T1000 (cell line): ENCODE measurements around the gene LCLAT1.

Source experiments
- DNase-seq: peaks from one replicate; lab custom pipeline; 2025; ENCODE audit warnings: mixed read lengths; lab: John Stamatoyannopoulos, UW

The LCLAT1 gene

DNA sequence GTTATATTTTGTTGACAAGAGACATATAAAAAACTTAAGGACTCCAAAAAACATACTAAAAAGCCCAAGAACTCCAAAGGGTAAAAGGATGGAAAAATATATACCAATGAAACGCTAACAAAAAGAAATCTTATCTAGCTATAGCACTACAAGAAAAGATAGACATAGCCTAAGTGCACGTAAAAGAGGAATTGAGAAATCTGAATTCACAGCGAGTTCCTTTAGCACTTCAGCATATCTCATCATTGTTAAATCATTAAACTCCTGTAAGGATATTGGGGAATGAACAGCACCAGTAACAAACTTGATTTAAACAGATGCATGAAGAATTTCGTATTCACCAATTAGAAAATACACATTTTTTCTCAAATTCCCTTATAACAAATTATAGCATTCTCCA is 226.1 kb downstream of the LCLAT1 start:
- no peak for DNase-seq

DNA sequence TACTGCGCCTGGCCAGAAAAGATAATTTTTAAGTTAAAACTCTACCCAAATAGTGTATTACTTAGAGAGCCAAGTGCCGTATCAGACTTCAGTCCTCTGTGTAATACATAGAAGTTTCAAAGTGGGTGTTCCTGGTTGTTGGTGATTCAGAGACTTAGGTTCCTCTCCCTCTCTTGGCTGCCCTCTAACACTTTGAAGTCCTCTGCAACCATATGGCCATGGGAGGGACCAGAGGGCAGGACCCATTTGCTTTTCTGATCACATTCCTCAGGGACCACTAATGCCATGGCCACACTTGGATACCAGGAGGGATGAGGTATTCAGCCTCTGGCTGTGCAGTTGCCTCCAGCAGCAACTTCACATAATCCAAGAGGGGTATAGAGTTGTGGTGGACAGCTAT is 228.7 kb downstream of the LCLAT1 start:
- DNase-seq: no peak

DNA sequence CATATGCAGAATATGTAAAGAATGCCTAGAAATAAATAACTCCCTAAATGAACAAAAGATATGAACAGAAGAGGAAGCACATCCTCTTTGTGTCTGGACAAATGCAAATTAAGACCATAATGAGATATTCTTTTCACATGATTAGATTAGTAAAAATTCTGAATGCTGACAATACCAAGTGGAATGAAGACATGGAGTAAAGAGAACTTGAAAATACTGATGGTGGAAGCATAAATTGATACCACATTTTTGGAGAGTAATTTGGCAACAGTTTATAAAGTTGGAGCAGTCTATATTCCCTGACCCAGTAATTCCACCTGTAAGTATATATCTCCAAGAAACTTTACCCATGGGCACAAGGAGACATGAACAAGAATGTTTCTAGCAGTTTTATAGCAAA is 230.2 kb downstream of the LCLAT1 start:
- no peak for DNase-seq

DNA sequence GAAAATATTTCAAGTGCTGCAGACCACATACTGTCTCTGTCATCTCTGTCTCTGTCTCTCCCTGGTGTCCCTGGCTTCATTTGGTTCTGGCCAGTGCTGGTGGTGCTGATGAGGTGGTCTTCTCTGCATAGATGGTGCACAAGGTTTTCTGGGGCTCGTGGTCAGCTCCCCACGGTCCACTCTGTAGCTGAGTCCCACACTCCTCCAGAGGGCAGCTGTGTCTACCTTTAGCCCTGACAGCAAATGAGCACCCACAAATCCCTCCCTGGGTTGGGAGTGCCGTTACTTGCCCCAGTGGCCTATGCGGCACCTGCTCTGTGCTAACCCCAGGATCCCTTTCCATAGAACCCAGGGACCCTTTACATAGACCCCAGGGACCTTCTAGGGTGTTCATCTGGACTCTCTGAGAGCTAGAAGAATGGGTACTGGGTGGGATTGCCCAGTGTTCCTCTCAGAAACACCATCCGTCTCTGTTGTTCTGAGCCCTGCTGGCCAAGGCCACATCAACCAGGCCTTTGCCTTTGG is 230.9 kb downstream of the LCLAT1 start:
- no peak for DNase-seq

DNA sequence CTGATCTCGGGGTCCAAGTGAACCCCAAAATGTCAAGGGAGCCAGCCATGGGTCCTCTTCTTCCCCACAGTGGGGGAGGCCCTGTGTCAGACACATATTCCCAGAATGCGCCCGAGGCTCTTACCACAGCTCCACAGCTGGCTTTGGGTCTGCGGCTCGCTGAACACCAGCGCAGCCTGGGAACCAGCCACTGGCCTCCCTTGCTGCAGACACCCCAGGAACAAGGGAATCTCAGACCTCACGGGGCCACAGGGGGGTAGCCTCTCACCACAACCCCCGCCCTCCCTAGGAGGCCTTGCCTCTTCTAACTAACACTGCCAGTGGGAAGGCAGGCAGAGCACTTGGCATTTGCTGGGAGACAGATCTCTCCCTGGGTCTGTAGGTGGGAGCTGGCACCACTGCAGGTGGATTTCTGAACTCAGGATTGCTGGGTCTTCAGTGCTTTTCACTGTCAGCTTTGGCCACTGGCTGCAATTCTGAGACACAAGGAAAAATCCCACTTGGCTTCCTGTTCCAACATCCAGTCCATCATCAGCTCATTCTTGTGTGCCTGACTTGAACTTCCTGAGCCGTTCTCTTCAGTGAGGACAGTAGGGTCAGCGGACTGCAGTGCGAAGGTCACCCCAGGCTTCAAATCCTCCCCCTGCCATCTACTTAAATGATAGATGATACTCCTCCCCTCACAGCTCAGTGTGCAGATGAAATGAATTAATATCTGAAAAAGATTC is 231.5 kb downstream of the LCLAT1 start:
- no peak for DNase-seq

DNA sequence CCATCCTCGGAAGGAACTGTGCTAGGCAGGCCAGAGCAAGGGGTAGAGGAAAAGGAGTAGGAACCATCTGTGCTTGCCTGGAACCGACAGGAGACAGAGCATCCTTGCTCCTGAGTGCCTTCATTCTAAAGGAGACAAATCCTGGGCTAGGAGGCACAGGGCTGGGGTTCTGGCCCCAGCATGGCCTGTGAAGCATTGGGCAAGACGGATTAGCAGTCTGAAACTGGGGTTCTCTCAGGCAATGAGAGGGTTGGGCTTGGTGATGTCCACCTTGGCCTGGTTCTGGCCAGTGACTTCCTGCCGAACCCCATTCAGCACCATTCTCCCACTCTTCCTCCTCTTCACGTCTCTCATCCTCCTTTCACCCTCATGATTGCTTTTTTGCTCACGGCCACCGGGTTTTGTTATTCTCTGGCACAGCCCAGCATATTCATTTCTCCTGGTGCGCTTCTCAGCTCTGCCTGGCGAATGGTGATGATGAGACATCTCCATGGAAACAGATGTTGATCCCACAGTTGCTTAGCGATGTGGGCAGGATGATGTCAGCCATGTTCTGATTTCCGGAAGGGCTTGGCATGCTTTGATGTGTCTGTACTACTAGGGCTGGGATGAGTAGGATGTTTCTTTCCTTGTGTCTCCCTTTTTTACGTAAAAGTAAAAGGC is 232.5 kb downstream of the LCLAT1 start:
- DNase-seq: no peak

DNA sequence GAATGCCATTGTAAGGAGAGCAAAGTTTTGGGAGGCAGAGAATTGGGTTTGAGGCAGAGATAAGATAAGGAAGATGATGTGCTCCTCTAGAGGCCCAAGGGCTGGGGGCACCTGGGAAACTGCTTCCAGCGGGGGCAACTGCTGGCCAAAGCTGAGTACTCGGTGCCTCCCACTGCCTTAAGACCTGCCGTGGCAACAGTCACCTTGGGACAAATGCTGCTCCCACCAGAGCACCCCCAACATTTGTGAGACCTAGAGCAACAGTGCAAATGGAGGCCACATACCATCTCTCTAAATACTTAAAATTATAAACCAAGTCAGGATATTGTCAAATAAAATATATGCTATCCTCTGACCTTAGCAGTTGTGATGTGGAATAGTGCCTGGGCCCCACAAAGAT is 233.1 kb downstream of the LCLAT1 start:
- no peak for DNase-seq

DNA sequence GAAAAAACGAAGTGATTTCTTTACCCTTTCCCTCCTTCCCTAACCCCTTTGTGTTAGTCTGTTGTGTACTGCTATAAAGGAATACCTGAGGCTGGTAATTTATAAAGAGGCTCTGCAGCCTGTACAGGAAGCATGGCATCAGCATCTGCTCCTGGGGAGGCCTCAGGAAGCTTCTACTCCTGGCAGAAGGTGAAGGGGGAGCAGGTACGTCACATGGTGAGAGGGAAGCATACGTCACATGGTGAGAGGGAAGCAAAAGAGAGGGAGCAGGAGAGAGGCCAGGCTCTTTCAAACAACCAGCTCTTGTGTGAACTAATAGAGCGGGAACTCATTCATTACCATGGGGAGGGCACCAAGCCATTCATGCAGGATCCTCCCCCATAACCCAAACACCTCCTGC is 234.0 kb downstream of the LCLAT1 start:
- DNase-seq: no peak

DNA sequence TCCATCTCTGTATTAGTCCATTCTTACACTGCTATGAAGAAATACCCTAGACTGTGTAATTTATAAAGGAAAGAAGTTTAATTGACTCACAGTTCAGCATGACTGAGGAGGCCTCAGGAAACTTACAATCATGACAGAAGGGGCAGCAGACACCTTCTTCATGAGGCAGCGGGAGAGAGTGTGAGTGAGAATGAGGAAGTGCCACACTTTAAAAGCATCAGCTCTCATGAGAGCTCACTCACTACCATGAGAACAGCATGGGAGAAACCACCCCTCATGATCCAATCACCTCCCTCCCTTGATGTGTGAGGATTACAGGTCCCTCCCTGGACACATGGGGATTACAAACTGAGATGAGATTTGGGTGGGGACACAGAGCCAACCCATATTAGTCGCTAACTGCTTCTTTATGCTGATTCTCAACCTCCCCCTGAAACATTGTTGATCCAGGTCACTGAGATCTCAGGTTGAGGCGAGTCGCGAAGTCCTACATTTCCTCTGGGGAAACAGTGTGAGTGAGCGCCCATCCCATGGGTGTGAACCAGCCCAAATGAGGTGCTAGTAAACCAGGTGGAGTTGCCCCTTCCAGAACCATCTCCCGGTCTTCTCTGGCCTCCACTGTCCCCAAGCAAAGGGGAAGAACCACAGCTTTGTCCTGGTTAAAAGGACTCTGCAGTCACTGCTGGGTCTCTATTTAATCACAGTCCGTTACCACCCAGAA is 236.3 kb downstream of the LCLAT1 start:
- no peak for DNase-seq

DNA sequence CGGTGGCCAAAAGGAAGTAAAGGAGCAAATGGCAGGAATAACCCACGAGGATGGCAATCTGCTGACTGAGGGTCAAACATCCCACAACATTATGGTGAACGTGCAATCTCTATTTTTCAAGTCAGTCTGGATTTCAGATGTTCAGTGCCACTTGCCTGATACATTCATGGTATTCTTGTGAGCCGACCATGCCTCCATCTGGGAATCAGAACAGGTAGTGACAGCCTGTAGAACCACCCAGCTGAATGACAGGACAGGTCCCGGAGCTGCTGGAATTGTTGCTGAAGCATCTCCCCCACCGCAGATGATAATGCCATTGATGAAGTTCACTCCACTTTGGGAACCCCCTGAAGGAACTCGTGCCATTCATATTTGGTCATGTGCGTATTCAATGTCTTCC is 237.0 kb downstream of the LCLAT1 start:
- DNase-seq: no peak

DNA sequence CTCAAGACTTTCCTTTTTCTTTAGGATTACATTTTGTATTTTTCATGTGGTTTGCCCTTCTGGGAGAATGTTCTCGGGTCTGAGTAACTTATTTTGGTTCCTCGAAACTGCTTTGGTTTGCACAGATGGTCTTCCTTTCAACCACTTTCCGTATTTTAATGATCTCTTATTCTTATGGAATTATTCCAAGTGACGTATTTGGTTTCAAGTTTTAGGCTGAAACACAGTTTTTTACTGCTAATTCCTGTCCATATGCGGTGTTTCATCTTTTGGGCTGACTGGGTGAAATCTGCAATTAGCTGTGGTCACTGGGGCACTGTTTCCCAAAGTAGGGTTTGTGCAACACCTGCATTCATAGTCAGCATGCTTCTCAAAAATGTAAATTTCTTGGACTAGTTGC is 237.5 kb downstream of the LCLAT1 start:
- DNase-seq: no peak

DNA sequence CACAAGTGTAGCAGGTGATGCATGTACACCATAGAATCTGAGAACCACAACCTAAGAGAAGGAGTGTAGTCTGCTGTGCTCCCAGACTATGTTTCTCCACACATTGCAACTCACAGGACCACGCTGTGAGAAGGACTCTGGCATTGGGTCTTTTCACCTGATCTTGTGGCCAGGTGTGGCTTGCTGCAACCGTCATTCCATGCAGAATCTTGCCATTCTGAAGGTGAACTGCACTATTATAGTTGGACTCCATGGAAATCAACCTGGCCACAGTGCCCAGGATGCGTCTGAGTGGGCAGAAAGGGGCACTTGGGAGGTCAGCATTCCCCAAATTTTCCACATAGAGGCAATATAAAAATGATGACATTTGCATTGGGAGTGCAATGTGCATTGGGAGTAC is 237.9 kb downstream of the LCLAT1 start:
- DNase-seq: no peak

DNA sequence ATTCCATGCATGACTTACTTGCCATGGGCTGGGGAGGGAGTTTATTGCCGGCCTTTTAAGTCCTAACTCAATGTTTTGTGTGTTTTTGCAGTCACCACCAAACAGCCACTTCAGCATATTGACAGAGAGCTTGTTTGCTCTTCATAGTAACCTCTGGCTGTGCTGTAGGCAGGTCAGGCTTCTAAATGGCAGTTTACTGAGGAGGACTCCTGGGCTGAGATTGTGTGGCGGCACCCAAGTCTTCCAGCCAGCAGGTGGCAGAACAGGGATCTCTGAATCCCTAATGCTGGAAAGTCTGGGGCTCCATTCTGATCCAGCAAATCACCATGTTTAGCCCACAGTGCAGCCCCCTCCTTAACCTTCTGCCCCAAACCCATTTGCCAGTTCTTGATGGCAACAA is 239.0 kb downstream of the LCLAT1 start:
- no peak for DNase-seq

DNA sequence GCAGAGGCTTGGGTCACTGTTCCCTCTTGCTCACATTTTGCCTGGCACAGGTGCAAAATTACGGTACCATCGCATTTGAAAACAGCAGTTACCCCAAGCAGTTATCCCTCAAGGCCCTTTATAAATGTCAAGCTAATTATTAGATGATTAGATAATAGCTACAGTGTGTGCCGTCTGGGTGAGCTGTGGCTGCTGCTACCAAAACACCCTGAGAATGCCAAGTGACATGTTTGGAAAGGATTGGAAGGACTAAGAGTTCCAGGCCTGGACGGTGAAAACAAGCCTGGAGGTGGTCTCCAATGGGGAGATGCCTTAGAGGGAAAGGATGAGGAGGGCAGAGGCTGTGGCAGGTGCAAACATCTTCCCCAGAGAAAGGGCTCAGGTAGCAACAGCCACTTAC is 239.6 kb downstream of the LCLAT1 start:
- DNase-seq: no peak

DNA sequence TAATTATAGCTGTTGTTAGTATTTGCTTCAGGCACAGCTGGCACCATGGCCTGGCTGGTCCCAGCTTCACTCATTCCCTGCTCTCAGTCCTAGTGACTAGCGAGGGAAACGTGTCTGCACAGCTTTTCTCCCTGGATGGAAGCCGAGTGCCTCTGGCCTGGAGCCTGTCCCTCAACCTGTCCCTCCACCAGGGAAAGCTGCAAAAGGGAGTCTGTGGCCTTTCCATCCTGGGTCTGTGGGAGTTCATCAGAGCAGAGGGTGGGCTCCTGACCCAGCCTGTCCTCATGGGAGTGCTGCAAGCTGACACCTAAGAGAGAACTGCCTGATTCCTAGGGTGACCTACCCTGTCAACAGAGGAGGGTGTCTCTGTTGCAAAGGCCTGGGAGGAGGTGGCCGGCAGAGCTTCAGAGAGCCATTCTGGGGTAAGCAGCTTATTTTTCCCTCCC is 241.9 kb downstream of the LCLAT1 start:
- DNase-seq: no peak

DNA sequence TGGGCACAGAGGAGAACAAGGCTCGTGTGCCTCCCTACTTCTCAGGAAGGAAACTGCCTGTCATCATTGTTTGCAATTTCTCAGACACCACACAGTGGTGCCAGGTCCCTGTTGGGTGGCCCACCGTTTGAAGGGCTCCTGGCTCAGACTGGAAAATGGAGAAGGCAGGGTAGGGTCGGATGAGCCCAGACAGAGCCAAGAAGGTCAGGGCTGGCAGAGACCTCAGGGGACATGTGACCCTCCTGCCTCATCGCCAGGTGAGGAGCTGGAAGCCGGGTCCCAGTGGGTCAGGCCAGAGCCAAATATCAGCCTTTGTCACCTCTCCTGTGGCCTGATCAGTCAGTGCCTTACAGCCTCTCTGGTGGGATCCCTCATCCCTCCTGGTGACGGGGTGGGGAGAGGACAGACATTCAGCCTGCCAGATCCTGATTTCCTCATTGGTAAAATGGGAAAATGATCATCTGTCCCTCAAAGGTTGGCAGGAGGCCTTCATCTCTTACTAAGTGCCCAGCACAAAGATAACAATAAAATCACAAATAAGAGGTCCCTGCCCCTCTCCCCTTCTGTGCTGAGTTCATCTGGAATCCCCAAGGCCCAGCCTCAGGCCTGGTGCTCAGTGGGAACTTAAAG is 242.6 kb downstream of the LCLAT1 start:
- DNase-seq: no peak

DNA sequence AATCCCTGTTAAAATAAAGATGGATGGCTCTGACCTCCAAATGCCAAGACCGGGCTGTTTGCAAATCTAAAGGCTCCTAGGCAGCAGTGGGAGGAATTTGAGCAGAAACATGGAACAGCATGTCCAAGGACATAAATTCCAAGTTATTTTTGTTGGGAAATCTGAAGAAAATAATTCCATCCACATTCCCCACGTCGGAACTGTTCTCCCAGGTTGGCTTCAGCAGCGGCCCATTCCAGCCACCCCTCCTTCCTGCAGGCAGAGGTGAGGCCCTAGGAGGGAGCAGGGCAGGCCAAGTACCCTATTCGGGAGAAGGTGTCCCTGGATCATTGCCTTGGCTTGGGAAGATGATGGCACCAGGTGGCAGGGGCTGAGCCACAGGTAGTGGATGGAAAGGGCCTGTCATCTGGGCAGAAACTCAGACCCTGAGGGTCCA is 243.1 kb downstream of the LCLAT1 start:
- DNase-seq: no peak

DNA sequence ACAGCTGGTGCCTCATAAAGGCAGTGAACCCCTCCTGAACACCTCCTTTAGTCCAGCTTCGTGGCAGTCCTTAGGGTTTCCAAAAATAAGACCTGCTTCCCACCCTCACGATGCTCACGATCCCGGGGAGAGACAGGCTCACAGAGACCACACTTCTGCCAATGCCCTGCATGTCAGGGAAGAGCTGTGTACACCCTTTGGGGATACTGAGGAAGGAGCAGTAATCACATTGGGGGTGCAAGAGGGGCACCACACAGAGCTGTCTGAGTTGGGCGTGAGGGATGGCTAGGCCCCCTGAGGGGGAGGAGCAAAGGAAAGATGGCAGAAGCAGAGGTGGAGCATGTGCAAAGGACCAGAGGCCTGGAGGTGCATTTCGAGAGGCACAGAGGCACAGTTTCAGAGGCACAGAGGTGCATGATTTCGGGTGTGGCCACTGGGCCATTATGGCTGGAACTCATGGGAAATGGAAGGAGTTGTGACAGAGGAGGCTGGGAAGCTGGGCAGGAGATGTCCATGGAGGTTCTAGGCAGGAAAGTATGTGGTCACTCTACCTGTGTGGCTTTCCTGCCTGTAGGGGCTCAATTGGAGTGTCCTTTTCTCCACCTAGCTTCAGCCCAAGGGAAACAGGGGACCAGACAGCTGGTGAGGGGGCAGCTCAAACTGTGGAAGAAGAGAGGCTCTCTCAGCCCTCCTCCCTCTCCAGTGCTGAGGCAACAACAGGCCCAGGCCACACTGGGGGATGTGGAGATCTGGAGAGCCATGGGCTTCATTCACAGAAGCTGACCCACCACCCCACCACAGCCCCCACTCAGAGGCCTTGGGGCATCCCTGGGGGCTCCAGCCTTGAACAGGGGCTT is 244.3 kb downstream of the LCLAT1 start:
- DNase-seq: no peak

DNA sequence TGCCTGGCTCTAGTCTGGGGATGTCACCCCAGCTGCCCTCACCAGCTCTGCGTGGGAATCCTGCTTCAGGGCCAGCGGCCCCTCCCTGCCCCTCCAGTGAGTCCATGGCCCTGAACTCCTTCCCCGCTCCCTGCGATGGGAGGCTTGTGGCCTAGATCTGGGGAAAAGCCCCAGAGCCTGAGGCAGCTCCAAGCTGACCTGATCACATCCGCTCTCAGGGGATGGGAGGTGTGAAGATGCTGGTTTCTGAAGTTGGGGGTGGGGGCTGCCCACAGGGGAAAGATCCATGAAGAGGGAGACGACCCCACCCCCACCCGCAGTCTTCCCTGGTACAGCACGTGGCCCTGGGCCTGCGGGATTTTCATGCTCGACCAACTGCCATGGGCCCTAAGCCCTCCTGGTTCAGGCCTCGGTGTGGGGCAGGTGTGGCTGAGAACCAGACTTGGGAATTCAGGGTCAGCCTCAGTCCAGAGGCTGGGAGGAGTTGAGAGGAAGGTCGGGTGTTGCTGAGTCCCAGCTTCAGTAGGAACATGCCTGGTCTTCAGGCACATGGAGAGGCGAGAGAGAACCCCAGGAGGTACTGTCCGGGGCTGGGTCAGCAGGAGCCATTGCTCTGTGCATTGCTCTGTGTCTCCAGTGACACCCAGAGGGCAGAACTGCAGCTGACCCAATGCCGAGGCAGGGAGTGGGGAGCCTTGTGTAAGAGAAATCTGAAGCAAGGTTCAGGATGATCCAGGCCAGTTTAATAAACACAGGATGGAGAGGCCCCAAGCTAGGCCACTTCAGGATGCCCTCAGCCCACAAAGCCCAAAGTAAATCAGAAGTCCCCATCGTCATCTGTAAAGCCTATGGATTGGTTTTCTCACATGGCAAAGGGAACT is 245.1 kb downstream of the LCLAT1 start:
- no peak for DNase-seq

DNA sequence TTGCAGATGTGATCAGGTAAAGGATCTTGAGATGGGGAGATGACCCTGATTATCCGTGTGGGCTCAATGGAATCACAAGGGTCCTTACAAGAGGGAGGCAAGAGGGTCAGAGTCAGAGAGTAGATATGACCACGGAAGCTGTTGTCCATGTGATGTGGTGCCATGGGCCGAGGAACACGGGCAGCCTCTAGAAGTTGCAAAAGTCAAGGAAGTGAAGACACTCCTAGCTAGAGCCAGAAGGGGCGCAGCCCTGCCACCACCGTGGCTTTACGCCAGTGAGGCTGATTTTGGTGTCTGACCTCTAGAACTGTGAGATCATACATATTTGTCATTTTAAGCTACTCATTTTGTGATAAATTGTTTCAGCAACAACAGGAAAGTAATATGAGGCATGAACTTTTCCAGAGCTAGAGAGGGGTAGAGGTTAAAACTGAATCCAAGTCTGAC is 245.8 kb downstream of the LCLAT1 start:
- no peak for DNase-seq
